Measurements from ENCODE around the gene ANKRD12. TPM values are rescaled to one million over a fixed set of nuclear protein-coding genes. Genes with fewer than 3 reads are reported as not detected.

ANKRD12 gene
- polyA plus RNA-seq, 1 donor from 2014 or later: 32.3 TPM

GRCh38 chr18:9133225-9133624 lies 3.4 kb upstream of the ANKRD12 start:
- TF ChIP-seq MXI1 (conservative IDR thresholded peaks at IDR 0.05; ENCODE audit: poor library complexity, severe bottlenecking) (no peak), CTCF (IDR thresholded peaks at IDR 0.05; ENCODE audit: poor library complexity, severe bottlenecking) (no peak), POLR2AphosphoS5 (IDR thresholded peaks at IDR 0.05) (no peak), SMC3 (conservative IDR thresholded peaks at IDR 0.05; ENCODE audit: poor library complexity) (no peak), RAD21 (conservative IDR thresholded peaks at IDR 0.05) (no peak), TAF1 (IDR thresholded peaks at IDR 0.05; ENCODE audit: low read depth) (no peak), EP300 (conservative IDR thresholded peaks at IDR 0.05; ENCODE audit: poor library complexity, severe bottlenecking) (no peak), REST (IDR thresholded peaks at IDR 0.05; ENCODE audit: borderline replicate concordance) (no peak), EZH2 (IDR thresholded peaks at IDR 0.05; ENCODE audit: borderline replicate concordance, insufficient read depth, low read length, poor library complexity, severe bottlenecking) (no peak)
- no peak overlapping the region for H2AFZ ChIP-seq (ENCODE audit: low read depth, low read length)
- no peaks in the 10 kb centered on the region for H4K20me1 ChIP-seq (ENCODE audit: insufficient read depth)
- no peaks in the 10 kb centered on the region for H3K9me2 ChIP-seq (ENCODE audit: insufficient read depth, low read length)
- H3K9ac ChIP-seq (ENCODE audit: low read length): no peak overlapping the region
- no peak overlapping the region for H3K4me2 ChIP-seq (ENCODE audit: low read length)
- H3K4me3 ChIP-seq (ENCODE audit: low read length): no peak overlapping the region
- peaks cover 27% of the 10 kb centered on the region for H3K79me2 ChIP-seq (replicated peaks; ENCODE audit: insufficient read depth, low read length)
- H3K27me3 ChIP-seq (ENCODE audit: insufficient read depth, low read depth, low read length): no peaks in the 10 kb centered on the region
- H3K27ac ChIP-seq (ENCODE audit: low read length): no peak overlapping the region
- peaks cover 5% of the 10 kb centered on the region for H3K36me3 ChIP-seq (ENCODE audit: insufficient read depth, low read length)
- no peaks in the 10 kb centered on the region for H3K9me3 ChIP-seq (ENCODE audit: low read length)
- H3F3A ChIP-seq (ENCODE audit: insufficient read depth, low read length, poor library complexity, severe bottlenecking): no peaks in the 10 kb centered on the region

- Histone ChIP-seq H2AFZ (ENCODE audit: low read depth, low read length) (no peak overlapping the region), H3K4me3 (ENCODE audit: low read length) (peak overlapping the region; percentile 80), H3K36me3 (ENCODE audit: insufficient read depth, low read length) (peaks cover under 1% of the 10 kb centered on the region), H3K79me2 (replicated peaks; ENCODE audit: insufficient read depth, low read length) (peaks cover 47% of the 10 kb centered on the region), H3K9me2 (ENCODE audit: insufficient read depth, low read length) (no peaks in the 10 kb centered on the region), H3K9me3 (ENCODE audit: low read length) (no peaks in the 10 kb centered on the region), H3K4me2 (ENCODE audit: low read length) (peak overlapping the region; percentile 92), H3K9ac (ENCODE audit: low read length) (peak overlapping the region; percentile 95), H3K27ac (ENCODE audit: low read length) (peak overlapping the region; percentile 97), H3K27me3 (ENCODE audit: insufficient read depth, low read depth, low read length) (no peaks in the 10 kb centered on the region), H3F3A (ENCODE audit: insufficient read depth, low read length, poor library complexity, severe bottlenecking) (no peaks in the 10 kb centered on the region), H4K20me1 (ENCODE audit: insufficient read depth) (peaks cover 10% of the 10 kb centered on the region)
- no peak for TF ChIP-seq REST (IDR thresholded peaks at IDR 0.05; ENCODE audit: borderline replicate concordance)
- TF ChIP-seq SMC3 (conservative IDR thresholded peaks at IDR 0.05; ENCODE audit: poor library complexity): no peak
These were observed 1.3 kb upstream of the ANKRD12 start for GRCh38 chr18:9135081-9135911.

All from neural cell (in vitro differentiated cells).